Suppressor macrophage (primary cell): Measurements from ENCODE around the gene CSNK1D.

ENCODE experiments used
- DNase-seq, 4 experiments: peaks; one replicate each; pipeline ENCODE4 v3.0.0-alpha.2; 2020 to 2022

The CSNK1D gene

GRCh38 chr17:82227629-82228277 lies 45.7 kb downstream of the CSNK1D start:
- no peak for DNase-seq

GRCh38 chr17:82226809-82227628 lies 46.5 kb downstream of the CSNK1D start:
- no peak for DNase-seq

GRCh38 chr17:82226146-82226808 lies 47.2 kb downstream of the CSNK1D start:
- no peak for DNase-seq

- DNase-seq = no peak
Observed at GRCh38 chr17:82225368-82226029, 48.0 kb downstream of the CSNK1D start.

GRCh38 chr17:82224666-82225065 lies 48.8 kb downstream of the CSNK1D start:
- peak in 1 of 4 experiments; percentile 1 for DNase-seq

GRCh38 chr17:82223517-82223916 lies 50.0 kb downstream of the CSNK1D start:
- no peak for DNase-seq

- DNase-seq = no peak
Observed at GRCh38 chr17:82222816-82223215, 50.7 kb downstream of the CSNK1D start.

- no peak for DNase-seq
Observed at GRCh38 chr17:82221341-82221902, 52.1 kb downstream of the CSNK1D start.

GRCh38 chr17:82219753-82220709 lies 53.5 kb downstream of the CSNK1D start:
- DNase-seq = no peak

GRCh38 chr17:82219083-82219482 lies 54.4 kb downstream of the CSNK1D start:
- no peak for DNase-seq

GRCh38 chr17:82218349-82219075 lies 55.0 kb downstream of the CSNK1D start:
- DNase-seq = no peak

GRCh38 chr17:82217530-82218204 lies 55.8 kb downstream of the CSNK1D start:
- DNase-seq = peak; percentile 85 to 92 (median 92)

- peak; percentile 51 to 80 (median 68) for DNase-seq
Observed at GRCh38 chr17:82217120-82217529, 56.4 kb downstream of the CSNK1D start.

- DNase-seq = peak; percentile 98 to 99 (median 98)
Observed at GRCh38 chr17:82216301-82217119, 57.0 kb downstream of the CSNK1D start.

GRCh38 chr17:82215972-82216300 lies 57.6 kb downstream of the CSNK1D start:
- DNase-seq = no peak

- peak; percentile 78 to 88 (median 83) for DNase-seq
Observed at GRCh38 chr17:82215095-82215971, 58.2 kb downstream of the CSNK1D start.

GRCh38 chr17:82214012-82214628 lies 59.4 kb downstream of the CSNK1D start:
- peak in 3 of 4 experiments; percentile 30 to 39 (median 38) for DNase-seq
